ENCODE measurements around the gene DDX54. TPM values are rescaled to one million over a fixed set of nuclear protein-coding genes. Genes with fewer than 3 reads are reported as not detected.

The DDX54 gene
- total RNA-seq, 4 donors from 2014 or later, result 53.9 to 71.8 (median 63.9) TPM

DNA sequence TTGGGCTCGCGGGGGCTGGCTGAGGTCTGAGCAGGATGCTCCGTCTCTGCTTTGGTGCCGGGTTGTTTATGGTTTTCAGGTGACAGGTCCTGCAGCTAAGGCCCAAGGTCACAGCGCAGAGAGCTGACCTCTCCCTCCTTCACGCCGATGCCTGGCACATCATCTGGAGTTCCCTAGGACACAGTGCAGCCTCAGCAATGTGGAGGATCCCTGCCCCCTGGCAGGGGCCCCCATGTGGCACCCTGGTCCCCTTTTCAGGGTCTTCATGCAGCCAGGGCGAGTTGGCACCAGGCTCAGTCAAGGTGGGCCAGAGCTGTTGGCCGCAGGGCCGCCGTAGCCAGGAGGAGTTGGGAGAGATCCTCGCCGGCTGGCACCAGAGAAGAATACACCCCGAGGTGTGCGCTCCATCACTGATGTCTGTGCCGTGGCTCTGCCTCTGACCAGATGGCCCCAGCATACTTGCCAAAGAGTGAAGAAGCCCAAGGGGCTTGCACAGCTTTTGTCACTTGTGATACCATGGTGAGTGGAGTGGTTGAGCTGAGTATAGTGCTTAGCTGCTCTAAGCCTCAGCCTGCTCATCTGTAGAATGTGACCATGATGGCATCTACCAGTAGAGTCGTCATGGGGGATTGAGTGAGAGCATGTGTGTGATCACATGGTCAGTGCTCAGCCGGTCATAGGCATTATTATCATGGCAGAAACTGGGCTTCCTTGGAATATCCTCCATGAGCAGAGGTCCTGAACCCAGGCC is 47.0 kb upstream of the DDX54 start:
- 70% methylated on average over 6 of the region's 18 CpGs for WGBS
- TF ChIP-seq, protein P1, sequence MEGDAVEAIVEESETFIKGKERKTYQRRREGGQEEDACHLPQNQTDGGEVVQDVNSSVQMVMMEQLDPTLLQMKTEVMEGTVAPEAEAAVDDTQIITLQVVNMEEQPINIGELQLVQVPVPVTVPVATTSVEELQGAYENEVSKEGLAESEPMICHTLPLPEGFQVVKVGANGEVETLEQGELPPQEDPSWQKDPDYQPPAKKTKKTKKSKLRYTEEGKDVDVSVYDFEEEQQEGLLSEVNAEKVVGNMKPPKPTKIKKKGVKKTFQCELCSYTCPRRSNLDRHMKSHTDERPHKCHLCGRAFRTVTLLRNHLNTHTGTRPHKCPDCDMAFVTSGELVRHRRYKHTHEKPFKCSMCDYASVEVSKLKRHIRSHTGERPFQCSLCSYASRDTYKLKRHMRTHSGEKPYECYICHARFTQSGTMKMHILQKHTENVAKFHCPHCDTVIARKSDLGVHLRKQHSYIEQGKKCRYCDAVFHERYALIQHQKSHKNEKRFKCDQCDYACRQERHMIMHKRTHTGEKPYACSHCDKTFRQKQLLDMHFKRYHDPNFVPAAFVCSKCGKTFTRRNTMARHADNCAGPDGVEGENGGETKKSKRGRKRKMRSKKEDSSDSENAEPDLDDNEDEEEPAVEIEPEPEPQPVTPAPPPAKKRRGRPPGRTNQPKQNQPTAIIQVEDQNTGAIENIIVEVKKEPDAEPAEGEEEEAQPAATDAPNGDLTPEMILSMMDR (IDR thresholded peaks at IDR 0.05), result no peak
- TF ChIP-seq POLR2AphosphoS5 (IDR thresholded peaks at IDR 0.05) (no peak), POLR2A (IDR thresholded peaks at IDR 0.05) (no peak), EP300 (IDR thresholded peaks at IDR 0.05) (no peak)
- DNase-seq (ENCODE audit: low spot score in 2 of 2), result peak in 1 of 2 donors; percentile 61
- Histone ChIP-seq H3K4me3 (no peak overlapping the region), H3K36me3 (peaks cover 51% of the 10 kb centered on the region), H3K27me3 (no peaks in the 10 kb centered on the region), H3K9me3 (no peaks in the 10 kb centered on the region), H3K4me1 (peaks cover 47% of the 10 kb centered on the region), H3K27ac (peak overlapping the region; percentile 57)

DNA sequence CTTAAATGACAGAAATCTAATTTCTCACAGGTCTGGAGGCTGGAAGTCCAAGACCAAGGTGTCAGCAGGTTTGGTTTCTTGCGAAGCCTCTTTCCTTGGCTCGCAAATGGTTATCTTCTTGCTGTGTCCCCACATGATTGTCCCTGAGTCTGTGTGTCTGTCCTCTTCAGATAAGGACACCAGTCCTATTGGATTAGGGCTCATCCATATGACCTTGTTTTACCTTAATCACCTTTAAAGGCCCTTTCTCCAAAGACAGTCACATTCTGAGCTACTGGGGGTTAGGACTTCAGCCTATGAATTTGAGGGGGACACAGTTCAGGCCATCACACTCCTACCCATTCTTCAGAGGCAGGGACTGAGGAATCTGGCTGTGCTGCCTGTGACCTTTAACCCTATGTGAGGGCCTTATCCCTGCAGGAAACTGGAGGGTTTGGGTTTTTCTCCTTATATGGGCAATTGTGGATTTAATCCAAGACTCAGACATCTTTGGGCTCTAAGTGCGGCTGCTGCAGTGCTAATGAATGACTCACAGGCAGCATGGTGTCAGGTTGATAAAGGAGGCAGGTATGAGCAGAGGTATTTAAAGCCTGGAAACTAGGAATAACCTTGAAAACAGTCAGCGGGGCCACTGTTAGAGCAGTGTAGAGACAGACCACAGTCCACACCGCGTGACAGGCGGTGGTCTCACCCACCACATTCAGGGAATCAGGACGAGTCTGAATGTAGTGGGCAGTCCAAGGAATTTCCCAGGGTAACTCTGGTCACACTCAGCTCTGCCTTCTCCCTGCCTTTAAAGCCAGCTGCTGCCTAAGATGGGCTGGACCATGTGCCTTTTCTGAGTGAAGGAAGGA is 46.2 kb upstream of the DDX54 start:
- peak; percentile 7 to 40 for DNase-seq (ENCODE audit: low spot score in 2 of 2)
- 90% methylated on average over 8 of the region's 8 CpGs for WGBS
- TF ChIP-seq EP300 (IDR thresholded peaks at IDR 0.05) (no peak), POLR2AphosphoS5 (IDR thresholded peaks at IDR 0.05) (no peak), POLR2A (IDR thresholded peaks at IDR 0.05) (no peak)
- TF ChIP-seq, protein P1 (IDR thresholded peaks at IDR 0.05), result no peak
- Histone ChIP-seq H3K4me1 (peaks cover 39% of the 10 kb centered on the region), H3K27ac (no peak overlapping the region), H3K27me3 (no peaks in the 10 kb centered on the region), H3K9me3 (no peaks in the 10 kb centered on the region), H3K36me3 (peaks cover 58% of the 10 kb centered on the region), H3K4me3 (no peak overlapping the region)

DNA sequence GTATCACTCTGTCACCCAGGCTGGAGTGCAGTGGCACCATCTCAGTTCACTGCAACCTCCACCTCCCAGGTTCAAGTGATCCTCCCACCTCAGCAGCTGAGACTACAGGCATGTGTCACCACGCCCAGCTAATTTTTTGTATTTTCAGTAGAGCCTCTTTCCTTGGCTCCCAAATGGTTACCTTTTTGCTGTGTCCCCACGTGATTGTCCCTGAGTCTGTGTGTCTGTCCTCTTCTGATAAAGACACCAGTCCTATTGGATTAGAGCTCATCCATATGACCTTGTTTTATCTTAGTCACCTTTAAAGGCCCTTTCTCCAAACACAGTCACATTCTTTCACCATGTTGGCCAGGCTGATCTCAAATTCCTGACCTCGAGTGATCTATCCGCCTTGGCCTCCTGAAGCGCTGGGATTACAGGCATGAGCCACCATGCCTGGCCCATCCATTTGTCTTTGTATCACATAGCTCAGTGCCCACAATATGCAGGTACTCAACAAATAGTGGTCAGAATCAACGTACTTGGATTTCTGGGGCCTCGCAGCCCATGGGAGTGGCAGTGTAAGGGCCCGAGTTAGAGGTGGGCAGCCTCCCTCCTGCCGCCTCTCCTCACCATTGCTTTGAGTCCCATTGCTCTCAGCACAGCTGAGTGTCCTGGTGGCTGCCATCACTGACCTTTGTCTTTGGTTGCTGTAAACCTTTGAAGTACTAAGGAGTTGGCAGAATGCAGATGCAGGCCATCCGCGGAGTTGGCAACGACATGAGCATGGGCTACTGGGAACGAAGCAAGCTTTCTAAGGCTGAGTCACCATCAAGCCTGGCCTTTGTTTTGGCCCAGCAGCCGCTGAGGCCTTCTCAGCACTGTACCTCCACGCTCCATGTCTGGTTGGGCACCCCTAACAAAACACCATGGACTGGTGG is 45.3 kb upstream of the DDX54 start:
- Histone ChIP-seq H3K9me3 (no peaks in the 10 kb centered on the region), H3K36me3 (peaks cover 58% of the 10 kb centered on the region), H3K4me3 (no peak overlapping the region), H3K27me3 (no peaks in the 10 kb centered on the region), H3K4me1 (peaks cover 34% of the 10 kb centered on the region), H3K27ac (no peak overlapping the region)
- TF ChIP-seq, protein P1 (IDR thresholded peaks at IDR 0.05), result no peak
- TF ChIP-seq POLR2A (IDR thresholded peaks at IDR 0.05) (no peak), POLR2AphosphoS5 (IDR thresholded peaks at IDR 0.05) (no peak), EP300 (IDR thresholded peaks at IDR 0.05) (no peak)
- WGBS, result 94% methylated on average over 10 of the region's 15 CpGs
- peak; percentile 35 to 64 for DNase-seq (ENCODE audit: low spot score in 2 of 2)

DNA sequence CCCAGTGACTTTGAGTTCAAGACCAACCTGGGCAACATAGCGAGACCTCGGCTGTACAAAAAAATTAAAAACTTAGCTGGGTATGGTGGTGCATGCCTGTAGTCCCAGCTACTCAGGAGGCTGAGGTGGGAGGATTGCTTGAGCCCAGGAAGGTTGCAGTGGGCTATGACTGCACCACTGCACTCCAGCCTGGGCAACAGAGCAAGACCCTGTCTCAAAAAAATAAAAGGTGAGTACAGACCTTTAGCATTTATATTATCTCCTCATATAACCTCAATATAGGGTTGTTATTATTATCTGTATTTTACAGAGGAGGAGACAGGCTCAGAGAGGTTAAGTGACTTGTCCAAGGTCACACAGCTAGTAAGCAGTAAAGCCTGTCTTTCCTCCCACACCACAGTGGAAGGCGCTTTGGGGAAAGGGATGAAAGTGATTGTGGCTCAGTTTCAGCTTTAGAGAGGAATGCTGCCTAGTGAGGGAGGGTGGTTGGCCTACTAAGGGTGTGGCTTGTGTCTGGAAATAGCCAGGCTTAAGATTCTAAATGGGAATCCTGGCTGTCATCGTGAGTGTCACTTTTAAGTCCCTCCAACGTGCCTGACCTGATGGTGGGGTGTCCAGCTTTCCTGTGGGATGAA is 43.2 kb upstream of the DDX54 start:
- no peaks in the 10 kb centered on the region for H3K9me3 ChIP-seq
- H3K36me3 ChIP-seq, result peaks cover 50% of the 10 kb centered on the region
- peaks cover 43% of the 10 kb centered on the region for H3K4me1 ChIP-seq
- no peaks in the 10 kb centered on the region for H3K27me3 ChIP-seq
- H3K4me3 ChIP-seq, result no peak overlapping the region
- no peak for DNase-seq (ENCODE audit: low spot score in 2 of 2)
- TF ChIP-seq, protein P1 (IDR thresholded peaks at IDR 0.05), result no peak
- TF ChIP-seq POLR2A (IDR thresholded peaks at IDR 0.05) (no peak), POLR2AphosphoS5 (IDR thresholded peaks at IDR 0.05) (no peak), EP300 (IDR thresholded peaks at IDR 0.05) (no peak)
- H3K27ac ChIP-seq, result peak overlapping the region; percentile 43
- 66% methylated on average over 5 of the region's 5 CpGs for WGBS

All from suprapubic skin (tissue), 4 donors.